HG03280 (cell line): Measurements from ENCODE around the gene MACF1.

Experiments used
- ATAC-seq: cut with Tn5 transposase; IDR thresholded peaks from one replicate; pipeline ENCODE4 v1.9.1; 2021; ENCODE audit warnings: mild to moderate bottlenecking, moderate library complexity; ENCODE audit not compliant: unreplicated experiment

Gene MACF1

GRCh38 chr1:39391691-39392679, 187.5 kb downstream of the MACF1 start:
- no peak for ATAC-seq

- no peak for ATAC-seq
These were observed 188.5 kb downstream of the MACF1 start for GRCh38 chr1:39392851-39393573.

GRCh38 chr1:39393645-39394044, 189.2 kb downstream of the MACF1 start:
- no peak for ATAC-seq

GRCh38 chr1:39394059-39394458, 189.6 kb downstream of the MACF1 start:
- no peak for ATAC-seq

GRCh38 chr1:39394598-39394997, 190.1 kb downstream of the MACF1 start:
- ATAC-seq: no peak

GRCh38 chr1:39395357-39395831, 190.9 kb downstream of the MACF1 start:
- no peak for ATAC-seq

GRCh38 chr1:39396671-39397070, 192.2 kb downstream of the MACF1 start:
- no peak for ATAC-seq

GRCh38 chr1:39397487-39397886, 193.0 kb downstream of the MACF1 start:
- ATAC-seq: no peak

- no peak for ATAC-seq
These were observed 194.0 kb downstream of the MACF1 start for GRCh38 chr1:39398278-39399021.

- no peak for ATAC-seq
These were observed 196.6 kb downstream of the MACF1 start for GRCh38 chr1:39401106-39401505.

- no peak for ATAC-seq
These were observed 200.4 kb downstream of the MACF1 start for GRCh38 chr1:39404876-39405275.

GRCh38 chr1:39405358-39405757, 200.9 kb downstream of the MACF1 start:
- ATAC-seq: no peak

- no peak for ATAC-seq
These were observed 202.3 kb downstream of the MACF1 start for GRCh38 chr1:39406533-39407450.

GRCh38 chr1:39407510-39407895, 203.0 kb downstream of the MACF1 start:
- no peak for ATAC-seq

GRCh38 chr1:39407896-39408640, 203.6 kb downstream of the MACF1 start:
- ATAC-seq: no peak

- peak; percentile 71 for ATAC-seq
These were observed 204.2 kb downstream of the MACF1 start for GRCh38 chr1:39408641-39409054.

GRCh38 chr1:39409055-39409816, 204.7 kb downstream of the MACF1 start:
- ATAC-seq: no peak

- ATAC-seq: no peak
These were observed 206.5 kb downstream of the MACF1 start for GRCh38 chr1:39410915-39411436.
